SJSA1 (cell line): Measurements from ENCODE around the gene TMEM131. TPM values are rescaled to one million over a fixed set of nuclear protein-coding genes. Genes with fewer than 3 reads are reported as not detected.
"Not testable (repeated sequence)": the region's sequence is repeated elsewhere in the genome, so short reads cannot be mapped to it uniquely, and the experiment has no call there.

Experiments used
- DNase-seq, 2 experiments: peaks; one replicate each; pipeline ENCODE4 v3.0.0-alpha.2; 2015 to 2020; ENCODE audit warnings: low spot score in 2 of 2, low read depth in 1 of 2
- H3K27ac ChIP-seq: fragments of 250-450 bp; sonication (Bioruptor Pico); 2 replicates; pipeline ENCODE4 v1.5.1; 2020; ENCODE audit warnings: mild to moderate bottlenecking, moderate library complexity
- H3K27me3 ChIP-seq: fragments of 250-450 bp; sonication (Bioruptor Pico); replicated peaks from 2 replicates; pipeline ENCODE4 v1.5.1; 2020; ENCODE audit warnings: mild to moderate bottlenecking, moderate library complexity
- H3K36me3 ChIP-seq: fragments of 250-450 bp; sonication (Bioruptor Pico); 2 replicates; pipeline ENCODE4 v1.5.1; 2020; ENCODE audit warnings: mild to moderate bottlenecking
- H3K4me1 ChIP-seq: fragments of 250-450 bp; sonication (Bioruptor Pico); replicated peaks from 2 replicates; pipeline ENCODE4 v1.6.1; 2021; ENCODE audit warnings: mild to moderate bottlenecking
- H3K4me3 ChIP-seq: fragments of 250-450 bp; sonication (Bioruptor Pico); 2 replicates; pipeline ENCODE4 v1.5.1; 2020; ENCODE audit warnings: mild to moderate bottlenecking
- H3K9me3 ChIP-seq: fragments of 250-450 bp; sonication (Bioruptor Pico); replicated peaks from 2 replicates; pipeline ENCODE4 v1.5.1; 2020; ENCODE audit warnings: mild to moderate bottlenecking
- total RNA-seq: library from RNA; depleted of rRNA; stranded (reverse); fragments of >200 nt; shearing (Covaris generic); gene quantifications from 2 replicates; pipeline ENCODE4 v1.2.3, GENCODE V29; 2014

Gene TMEM131
- total RNA-seq, 1 experiment from 2014 or later, result 18.7 TPM

DNA sequence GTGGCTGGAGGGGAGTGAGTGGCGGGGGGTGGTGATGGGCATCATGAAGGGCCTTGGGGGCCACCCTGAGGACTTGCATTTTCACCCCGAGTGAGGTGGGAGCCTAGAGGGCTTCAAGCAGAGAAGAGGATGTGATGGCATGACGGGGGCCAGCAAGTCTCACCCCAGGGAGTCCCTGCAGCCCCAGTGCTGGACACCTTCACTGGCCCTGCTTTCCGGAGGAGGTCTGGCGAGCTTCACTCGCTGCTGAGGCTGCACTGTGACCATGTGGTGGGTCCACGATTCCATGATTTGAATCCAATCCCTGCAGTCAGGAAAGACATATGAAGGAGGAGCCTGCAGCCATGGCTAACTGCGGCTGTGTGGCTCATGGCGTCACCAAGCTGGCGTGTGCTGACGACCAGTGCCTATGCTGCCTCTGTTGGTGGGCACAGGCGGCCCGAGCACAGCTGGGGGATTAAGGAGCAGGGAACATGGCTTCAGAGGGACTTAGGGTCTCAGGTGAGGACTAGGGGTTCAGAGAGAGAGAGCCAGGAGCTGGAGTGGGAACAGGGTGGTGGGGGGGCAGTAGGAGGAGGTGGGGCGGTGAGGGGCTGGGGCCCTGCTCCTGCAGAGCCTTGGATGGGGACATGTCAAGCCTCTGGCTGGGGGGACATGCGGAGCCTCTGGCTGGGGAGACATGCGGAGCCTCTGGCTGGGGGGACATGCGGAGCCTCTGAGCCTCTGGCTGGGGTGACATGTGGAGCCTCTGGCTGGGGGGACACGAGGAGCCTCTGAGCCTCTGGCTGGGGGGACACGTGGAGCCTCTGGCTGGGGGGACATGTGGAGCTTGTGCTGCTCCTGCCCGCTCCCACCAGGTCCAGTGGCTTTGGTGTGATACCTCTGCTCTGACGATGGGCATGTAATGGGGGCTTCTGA lies 278.8 kb downstream of the TMEM131 start:
- H3K4me1 ChIP-seq, result no peaks in the 10 kb centered on the region
- H3K36me3 ChIP-seq, result no peaks in the 10 kb centered on the region
- no peak overlapping the region for H3K27ac ChIP-seq
- DNase-seq, result no peak
- no peaks in the 10 kb centered on the region for H3K9me3 ChIP-seq
- no peaks in the 10 kb centered on the region for H3K27me3 ChIP-seq
- no peak overlapping the region for H3K4me3 ChIP-seq

DNA sequence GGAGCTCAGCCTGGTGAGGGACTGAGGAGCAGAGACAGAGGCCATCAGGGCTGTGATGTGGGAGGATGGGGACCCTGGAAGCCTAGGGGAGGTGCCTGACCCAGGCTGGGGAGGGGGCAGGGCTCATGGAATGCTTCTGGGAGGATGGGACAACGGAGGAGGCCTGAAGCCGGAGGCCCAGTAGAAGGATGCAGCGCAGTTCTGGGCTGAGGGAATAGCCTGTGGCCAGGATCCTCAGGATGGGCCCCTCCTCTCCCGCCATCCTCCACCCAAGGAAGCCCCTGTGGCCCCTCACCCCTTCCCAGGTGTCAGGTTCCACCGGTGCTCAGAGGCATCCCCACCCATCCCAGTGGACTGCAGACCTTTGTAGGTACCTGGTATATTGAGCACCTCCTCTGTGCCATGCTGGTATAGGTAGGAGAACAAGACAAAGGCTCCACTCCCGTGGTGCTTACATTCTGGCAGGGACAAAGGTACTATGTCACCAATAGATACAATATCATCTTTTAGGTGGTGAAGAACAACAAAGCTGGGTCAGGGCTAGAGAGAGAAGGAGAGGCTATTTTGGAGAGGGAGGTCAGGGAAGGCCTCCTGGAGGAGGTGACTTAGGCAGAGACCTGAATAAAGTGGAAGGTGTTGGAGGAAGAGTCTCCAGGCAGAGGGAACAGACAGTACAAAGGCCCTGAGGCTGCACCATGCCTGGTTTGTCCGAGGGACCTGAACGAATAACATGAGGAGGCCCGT lies 279.6 kb downstream of the TMEM131 start:
- Histone ChIP-seq H3K27ac (no peak overlapping the region), H3K27me3 (no peaks in the 10 kb centered on the region), H3K4me3 (no peak overlapping the region), H3K4me1 (no peaks in the 10 kb centered on the region), H3K36me3 (no peaks in the 10 kb centered on the region), H3K9me3 (no peaks in the 10 kb centered on the region)
- DNase-seq, result no peak

DNA sequence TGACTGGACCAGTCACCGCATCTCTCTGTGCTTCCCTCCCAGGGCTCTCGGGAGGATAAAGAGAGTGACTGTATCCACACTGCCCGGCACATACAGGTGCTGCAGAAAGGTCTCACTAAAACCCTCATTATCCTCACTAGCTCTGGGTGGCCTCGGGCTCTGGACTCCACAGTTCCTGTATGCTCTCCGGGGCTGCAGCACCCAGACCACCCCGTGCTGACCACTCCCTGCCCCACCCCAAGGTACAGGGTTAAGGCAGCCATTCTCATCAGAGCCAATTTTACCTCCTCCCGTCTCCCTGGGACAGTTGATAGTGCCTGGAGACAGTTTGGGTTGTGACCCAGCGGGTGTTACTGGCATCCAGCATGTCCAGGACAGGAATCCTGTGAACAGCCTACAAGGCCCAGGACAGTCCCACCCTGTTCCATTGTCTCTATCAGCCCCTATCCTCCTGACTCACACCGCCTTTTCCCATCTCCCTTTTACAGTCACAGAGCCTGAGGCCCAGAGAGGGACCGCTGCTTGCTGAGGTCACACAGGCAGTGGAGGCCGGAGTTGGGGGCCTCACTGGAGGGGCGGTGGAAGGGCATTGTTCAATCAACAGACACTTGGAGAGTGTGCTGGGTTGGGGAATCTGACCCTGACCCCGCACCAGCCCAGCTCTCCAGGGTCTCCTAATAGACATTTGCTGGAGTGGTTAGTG lies 280.6 kb downstream of the TMEM131 start:
- no peak for DNase-seq
- Histone ChIP-seq H3K4me1 (no peaks in the 10 kb centered on the region), H3K9me3 (no peaks in the 10 kb centered on the region), H3K4me3 (no peak overlapping the region), H3K27me3 (no peaks in the 10 kb centered on the region), H3K27ac (no peak overlapping the region), H3K36me3 (no peaks in the 10 kb centered on the region)

DNA sequence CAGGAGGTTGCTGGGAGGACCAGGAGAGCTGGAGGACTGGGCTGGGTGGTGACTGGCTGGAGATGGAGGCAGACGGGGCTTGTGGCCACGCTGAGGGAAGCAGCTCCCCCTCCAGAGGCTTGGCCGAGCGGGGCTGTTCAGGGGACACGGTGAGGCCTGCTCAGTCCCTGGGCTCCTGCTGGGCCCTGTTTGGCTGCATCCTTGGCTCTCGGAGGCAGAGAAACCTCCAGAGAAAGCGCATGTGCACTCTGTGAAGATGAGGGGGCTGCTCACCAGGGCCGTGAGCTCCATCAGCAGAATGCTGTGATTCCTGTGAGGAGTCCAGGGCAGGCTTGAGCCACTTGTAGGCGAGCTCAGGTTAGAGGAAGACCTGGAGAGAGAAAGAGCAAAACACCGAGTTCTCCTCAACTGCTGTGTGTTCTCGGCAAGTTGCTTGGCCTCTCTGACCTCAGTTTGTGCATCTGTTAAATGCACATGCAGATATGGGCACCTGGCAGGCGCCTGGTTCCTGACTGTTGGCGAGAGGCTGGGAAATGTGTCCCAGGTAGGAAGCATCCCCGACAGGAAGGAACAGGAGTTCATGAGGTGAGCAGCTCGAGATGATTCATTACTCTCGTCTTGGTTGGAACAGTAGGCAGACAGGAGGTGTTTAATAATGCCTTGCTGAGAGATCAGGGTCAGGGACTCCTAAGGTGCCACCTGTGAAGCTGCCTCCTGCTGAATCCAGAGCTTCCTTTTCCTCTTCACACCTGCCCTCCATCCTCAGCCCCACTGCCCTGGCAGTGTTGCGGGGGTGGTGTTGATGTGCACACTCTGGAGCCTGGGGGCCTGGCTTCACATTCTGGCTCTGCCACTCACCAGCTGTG lies 281.4 kb downstream of the TMEM131 start:
- no peak overlapping the region for H3K27ac ChIP-seq
- H3K4me1 ChIP-seq, result no peaks in the 10 kb centered on the region
- no peaks in the 10 kb centered on the region for H3K9me3 ChIP-seq
- no peaks in the 10 kb centered on the region for H3K27me3 ChIP-seq
- H3K36me3 ChIP-seq, result no peaks in the 10 kb centered on the region
- H3K4me3 ChIP-seq, result no peak overlapping the region
- no peak for DNase-seq

DNA sequence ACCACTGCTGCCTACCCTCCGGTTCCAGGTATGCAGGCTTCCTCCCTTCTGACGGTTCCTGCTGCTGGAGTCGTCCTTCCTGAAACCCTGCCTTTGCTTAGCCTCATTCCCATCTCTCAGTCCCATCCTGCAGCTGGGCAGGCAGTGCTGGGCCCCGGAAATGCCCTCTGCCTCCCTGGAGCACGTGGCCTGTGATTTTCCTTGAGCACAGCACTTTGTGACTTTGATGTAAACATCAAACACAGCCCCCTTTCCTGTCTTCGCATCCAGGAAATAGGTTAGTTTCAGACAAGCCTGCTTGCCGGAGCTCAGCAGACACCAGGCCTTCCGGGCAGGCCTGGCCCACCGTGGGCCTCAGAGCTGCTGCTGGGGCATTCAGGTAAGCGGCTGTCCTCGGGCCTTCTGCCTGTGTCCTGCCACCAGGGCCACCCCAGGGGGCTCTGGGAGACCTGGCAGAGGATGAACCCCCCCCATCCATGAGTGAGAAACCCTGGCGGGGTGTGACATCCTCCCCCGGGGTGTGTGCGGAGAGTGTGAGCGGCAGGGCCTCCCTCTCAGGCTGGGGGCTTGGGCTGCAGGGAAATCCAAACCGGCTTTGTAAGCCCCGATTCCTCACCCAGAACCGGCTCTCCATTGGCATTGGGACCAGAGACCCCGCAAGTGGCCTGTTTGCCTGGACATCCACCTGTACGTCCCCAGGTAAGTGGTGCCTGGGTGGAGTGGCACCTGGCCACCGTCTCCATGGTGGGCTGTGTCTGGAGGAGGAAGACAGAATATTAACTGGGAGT lies 282.3 kb downstream of the TMEM131 start, which contains the start of gene ZAP70:
Gene ZAP70 (plus strand): TSS at position 281 of the 788 bp plus-strand sequence. CDS start 10,461 bp downstream, outside the sequence.
- Histone ChIP-seq H3K27ac (no peak within 1 kb of the TSS), H3K4me3 (no peak within 1 kb of the TSS), H3K27me3 (no peaks in the 10 kb centered on the region), H3K9me3 (no peaks in the 10 kb centered on the region), H3K4me1 (no peaks in the 10 kb centered on the region), H3K36me3 (no peaks in the 10 kb centered on the region)
- DNase-seq, result no peak

DNA sequence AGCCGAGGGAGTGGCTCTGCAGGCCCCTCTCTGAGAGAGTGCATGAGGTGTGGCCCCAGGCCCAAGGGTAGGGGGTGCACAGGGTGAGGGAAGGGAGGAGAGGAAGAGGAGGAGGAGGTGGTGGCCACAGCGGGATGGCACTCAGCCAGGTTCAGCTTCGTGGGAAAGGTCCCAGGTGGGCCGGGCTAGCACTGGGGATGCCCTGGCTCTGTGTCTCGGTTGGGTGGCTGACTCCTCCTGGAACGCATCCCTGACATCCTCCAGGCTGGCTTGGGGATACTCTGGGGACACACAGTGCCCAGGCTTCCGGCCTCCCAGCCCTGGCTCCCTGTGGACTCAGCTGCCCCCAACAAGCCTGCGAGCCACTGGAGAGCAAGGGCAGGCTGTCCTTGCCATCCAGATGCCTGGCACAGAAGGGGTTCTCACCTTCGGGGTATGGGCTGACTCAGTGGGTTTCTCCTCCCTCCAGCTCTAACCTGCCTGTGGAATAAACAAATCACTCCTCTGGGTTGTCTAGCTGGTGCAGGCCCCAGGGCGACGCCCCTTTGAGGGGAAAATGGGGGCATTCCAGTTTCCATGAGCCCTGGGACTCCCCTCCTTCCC lies 283.0 kb downstream of the TMEM131 start:
- Histone ChIP-seq H3K27me3 (no peaks in the 10 kb centered on the region), H3K36me3 (no peaks in the 10 kb centered on the region), H3K9me3 (no peaks in the 10 kb centered on the region), H3K27ac (no peak overlapping the region), H3K4me3 (no peak overlapping the region), H3K4me1 (no peaks in the 10 kb centered on the region)
- no peak for DNase-seq

DNA sequence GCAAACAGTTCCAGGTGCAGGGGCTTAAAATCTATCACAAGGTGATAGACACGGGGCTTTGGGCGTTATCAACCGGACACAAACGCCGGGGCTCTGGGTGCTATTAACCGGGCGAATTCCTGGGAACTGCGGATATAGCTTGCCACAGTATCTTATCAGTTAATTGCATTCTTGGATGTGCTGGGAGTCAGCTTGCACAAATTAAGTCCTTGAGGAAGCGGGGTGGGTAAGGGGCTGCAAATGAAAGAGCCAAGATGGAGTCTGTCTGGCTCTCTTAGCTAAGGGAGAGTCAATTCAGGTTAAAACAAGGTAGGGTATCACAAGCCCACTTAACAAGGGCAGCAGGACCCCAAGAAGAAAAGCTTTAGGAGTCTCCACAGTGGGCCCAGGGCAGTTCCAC lies 283.6 kb downstream of the TMEM131 start:
- H3K4me3 ChIP-seq, H3K36me3 ChIP-seq: not testable (repeated sequence)

DNA sequence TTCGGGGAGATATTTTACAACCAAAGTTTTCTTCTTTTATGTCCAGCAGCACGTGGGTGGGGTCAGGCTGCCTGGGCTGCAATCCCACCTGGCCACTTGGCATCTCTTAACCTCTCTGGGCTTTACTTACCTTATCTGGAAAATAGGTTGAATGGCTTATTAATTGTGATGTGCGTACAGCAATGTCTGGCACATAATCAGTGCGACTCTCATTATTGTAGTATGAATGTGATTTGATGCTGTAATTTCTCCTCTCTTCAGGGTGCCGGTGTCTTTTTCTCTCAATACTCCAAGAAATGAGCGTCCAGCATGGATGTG lies 284.4 kb downstream of the TMEM131 start:
- H3K27ac ChIP-seq, result no peak overlapping the region
- DNase-seq, result no peak

More for the DNA sequence above, 283.6 kb downstream of the TMEM131 start:
- not testable (repeated sequence) for H3K4me1 ChIP-seq, DNase-seq, H3K9me3 ChIP-seq, H3K27me3 ChIP-seq, H3K27ac ChIP-seq

DNA sequence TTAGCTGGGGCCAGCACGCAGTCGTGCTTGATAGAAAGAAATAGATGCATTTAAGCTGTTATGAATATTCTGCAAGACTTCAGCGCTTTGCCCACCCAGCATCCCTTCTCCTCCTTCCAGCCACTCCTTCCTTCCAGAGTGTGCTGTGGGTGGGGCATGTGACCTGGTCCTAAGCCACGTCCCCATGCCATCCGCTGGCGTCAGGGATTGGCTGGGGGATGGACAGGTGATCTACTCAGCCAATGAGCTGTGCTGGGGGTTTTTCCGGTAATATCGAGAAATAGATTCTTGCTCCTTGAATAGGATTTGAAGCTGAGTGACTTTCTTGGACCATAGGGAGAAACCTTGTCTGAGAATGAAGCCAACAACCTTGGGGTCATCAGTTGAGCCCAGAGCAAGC lies 287.1 kb downstream of the TMEM131 start:
- DNase-seq, result no peak
- Histone ChIP-seq H3K4me1 (no peaks in the 10 kb centered on the region), H3K36me3 (no peaks in the 10 kb centered on the region), H3K27ac (no peak overlapping the region), H3K27me3 (peaks cover 8% of the 10 kb centered on the region), H3K9me3 (no peaks in the 10 kb centered on the region), H3K4me3 (no peak overlapping the region)

More for the DNA sequence above, 284.4 kb downstream of the TMEM131 start:
- Histone ChIP-seq H3K9me3 (no peaks in the 10 kb centered on the region), H3K4me3 (no peak overlapping the region), H3K27me3 (no peaks in the 10 kb centered on the region), H3K36me3 (no peaks in the 10 kb centered on the region), H3K4me1 (no peaks in the 10 kb centered on the region)

DNA sequence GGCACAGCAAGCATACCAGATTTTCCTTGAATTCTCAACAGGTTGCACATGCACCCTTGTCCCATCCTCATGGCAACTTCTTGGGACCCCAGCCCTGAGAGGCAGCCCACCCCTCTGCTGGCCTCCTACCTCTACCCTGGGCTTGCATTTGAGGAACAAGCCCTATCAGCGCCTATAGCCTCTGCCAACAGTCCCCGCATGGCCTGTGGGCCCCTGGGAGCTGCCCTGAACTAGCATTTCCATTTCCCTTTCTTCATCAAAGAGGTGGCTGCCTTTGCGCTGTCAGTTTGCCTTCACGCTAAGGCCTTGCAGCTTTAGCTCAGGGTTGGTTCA lies 287.7 kb downstream of the TMEM131 start:
- H3K4me3 ChIP-seq, result no peak overlapping the region
- H3K4me1 ChIP-seq, result no peaks in the 10 kb centered on the region
- no peaks in the 10 kb centered on the region for H3K9me3 ChIP-seq
- H3K27ac ChIP-seq, result no peak overlapping the region
- H3K27me3 ChIP-seq, result peaks cover 9% of the 10 kb centered on the region
- no peaks in the 10 kb centered on the region for H3K36me3 ChIP-seq
- DNase-seq, result no peak

DNA sequence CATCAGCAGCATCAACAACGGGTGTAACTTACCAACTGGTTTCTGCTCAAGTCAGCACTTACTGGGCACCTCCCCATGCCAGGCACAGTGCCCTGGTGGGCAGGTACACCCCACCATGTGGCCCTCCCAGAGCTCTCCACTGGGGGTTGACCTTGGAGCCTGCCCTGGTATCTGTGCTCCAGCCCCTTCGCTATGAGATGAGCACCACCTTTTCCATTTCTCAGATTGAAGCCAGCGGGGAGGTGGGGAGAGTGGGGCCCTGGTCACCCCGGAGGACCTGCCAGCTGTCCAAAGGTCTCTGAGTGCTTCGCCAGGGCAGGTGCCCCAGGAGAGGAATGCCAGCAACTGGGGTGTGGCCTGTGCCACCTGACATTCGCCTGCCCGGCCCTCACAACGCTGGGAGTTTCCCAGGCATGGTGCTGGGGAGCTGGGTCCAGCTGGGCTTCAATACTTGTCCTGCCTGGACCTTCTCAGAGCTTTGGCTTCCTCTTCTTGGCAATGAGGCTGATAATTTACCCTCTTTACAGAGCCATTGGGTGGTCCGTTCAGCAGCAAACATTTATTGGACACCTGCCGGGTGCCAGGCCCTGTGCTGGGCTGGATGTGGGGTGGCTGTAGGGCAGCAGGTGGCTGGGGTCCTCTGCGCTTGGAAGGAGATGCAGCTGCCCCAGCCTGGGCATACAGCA lies 288.2 kb downstream of the TMEM131 start:
- Histone ChIP-seq H3K4me3 (no peak overlapping the region), H3K4me1 (no peaks in the 10 kb centered on the region), H3K27me3 (peaks cover 9% of the 10 kb centered on the region), H3K9me3 (no peaks in the 10 kb centered on the region), H3K27ac (no peak overlapping the region), H3K36me3 (no peaks in the 10 kb centered on the region)
- DNase-seq, result no peak
